Sigmoid colon (tissue), 4 donors: ENCODE results near the gene RBM33.

Experiments used
- EP300 ChIP-seq, 4 donors: sonication (generic); formaldehyde crosslinking; IDR thresholded peaks; one replicate each; pipeline ENCODE4 v1.6.1; 2017; ENCODE audit warnings: antibody characterized with exemption in 4 of 4
- POLR2A ChIP-seq, 2 donors: fragments of 450-650 bp; IDR thresholded peaks; one replicate each; pipeline ENCODE4 v1.6.1; 2016; ENCODE audit warnings: antibody characterized with exemption in 2 of 2, mild to moderate bottlenecking in 2 of 2, moderate library complexity in 2 of 2

DNA sequence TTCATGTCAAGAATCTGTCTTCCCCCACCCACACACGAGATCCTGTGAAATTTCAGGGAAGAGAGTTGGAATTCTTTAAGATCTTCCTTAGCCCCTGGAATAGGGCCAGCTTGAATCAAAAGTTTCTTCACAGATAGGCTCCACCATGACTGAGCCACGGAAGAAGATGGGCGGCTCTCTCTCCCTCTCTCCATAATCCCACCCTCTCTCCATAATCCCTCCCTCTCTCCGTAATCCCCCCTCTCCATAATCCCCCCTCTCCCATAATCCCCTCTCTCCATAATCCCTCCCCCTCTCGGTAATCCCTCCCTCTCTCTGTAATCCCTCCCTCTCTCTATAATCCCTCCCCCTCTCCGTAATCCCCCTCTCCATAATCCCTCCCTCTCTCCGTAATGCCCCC lies 147.4 kb downstream of the RBM33 start:
- TF ChIP-seq POLR2A (IDR thresholded peaks at IDR 0.05) (no peak), EP300 (IDR thresholded peaks at IDR 0.05) (no peak)
